ENCODE results near the gene EFCAB12. TPM values are rescaled to one million over a fixed set of nuclear protein-coding genes. Genes with fewer than 3 reads are reported as not detected.

Gene EFCAB12
- total and polyA plus RNA-seq, 2 of the 8 experiments (the other 6 are each of a cell fraction or from before 2014, with no cell fraction given), result 0.60 to 0.99 TPM

DNA sequence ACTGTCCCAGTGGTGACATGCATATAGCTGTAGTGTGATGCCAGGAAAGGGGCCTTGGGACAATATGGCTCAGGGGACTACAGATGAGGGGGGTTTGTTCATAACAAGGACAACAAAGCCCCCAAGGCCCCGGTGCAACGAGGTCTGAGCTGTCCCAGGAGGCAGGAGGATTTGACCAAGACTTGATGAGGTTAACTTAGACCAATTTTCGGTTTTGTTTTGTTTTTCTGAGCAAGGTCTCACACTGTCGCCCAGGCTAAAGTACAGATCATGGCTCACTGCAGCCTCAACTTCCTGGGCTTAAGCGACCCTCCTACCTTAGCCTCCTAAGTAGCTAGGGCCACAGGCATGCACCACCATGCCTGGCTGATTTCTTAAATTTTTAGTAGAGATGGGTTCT lies 23.8 kb downstream of the EFCAB12 start:
- Histone ChIP-seq H3K79me1 (ENCODE audit: low read depth, low read length) (no peaks in the 10 kb centered on the region), H3K23me2 (ENCODE audit: low read depth, low read length) (no peaks in the 10 kb centered on the region; the same call in 1 of the 2 replicates), H4K5ac (ENCODE audit: insufficient read length, low read depth, low read length) (no peak overlapping the region), H3K27me3 (replicated peaks in 1 of 4; ENCODE audit: control insufficient read depth in 3 of 4, extremely low read depth in 1 of 4, insufficient read depth in 3 of 4, low read length in 3 of 4) (no peaks in the 10 kb centered on the region; a peak in 1 of 7 replicates), H3K36me3 (ENCODE audit: control insufficient read depth in 2 of 4, insufficient read depth in 4 of 4, low read length in 3 of 4) (no peaks in the 10 kb centered on the region), H2BK5ac (ENCODE audit: low read depth, low read length) (no peak overlapping the region), H3K14ac (ENCODE audit: insufficient read length) (no peak overlapping the region), H2BK120ac (replicated peaks; ENCODE audit: low read depth, low read length) (no peak overlapping the region), H2AK5ac (ENCODE audit: low read depth, low read length) (no peak overlapping the region), H4K8ac (ENCODE audit: extremely low read depth, insufficient read depth, low read length) (no peak overlapping the region), H4K91ac (replicated peaks; ENCODE audit: insufficient read length, low read length) (no peak overlapping the region), H4K20me1 (replicated peaks in 1 of 2; ENCODE audit: control insufficient read depth in 1 of 2, insufficient read depth in 2 of 2, low read length in 2 of 2) (no peaks in the 10 kb centered on the region), H3K18ac (ENCODE audit: extremely low read depth, low read length) (no peak overlapping the region), H3K4me1 (replicated peaks in 1 of 4; ENCODE audit: control insufficient read depth in 3 of 4, insufficient read depth in 4 of 4, low read length in 3 of 4) (no peaks in the 10 kb centered on the region), H3K4me2 (ENCODE audit: insufficient read depth in 1 of 2, low read depth in 2 of 2, low read length in 2 of 2) (no peak overlapping the region), H2BK12ac (ENCODE audit: low read depth, low read length) (no peak overlapping the region), H3K27ac (ENCODE audit: low read depth, low read length) (no peak overlapping the region), H2BK20ac (ENCODE audit: low read length) (no peak overlapping the region), H3K79me2 (ENCODE audit: control insufficient read depth in 1 of 2, insufficient read depth in 2 of 2, low read length in 2 of 2) (no peaks in the 10 kb centered on the region), H2BK15ac (ENCODE audit: low read length) (no peak overlapping the region), H2AFZ (ENCODE audit: low read length) (no peak overlapping the region), H3K56ac (replicated peaks; ENCODE audit: insufficient read length, low read depth, low read length) (no peak overlapping the region), H3K4ac (replicated peaks; ENCODE audit: insufficient read length, low read depth, low read length) (no peak overlapping the region), H3K4me3 (ENCODE audit: extremely low read depth in 1 of 4, insufficient read depth in 2 of 4, low read depth in 3 of 4, low read length in 4 of 4) (no peak overlapping the region), H3K23ac (ENCODE audit: insufficient read length) (no peak overlapping the region), H3K9me3 (ENCODE audit: insufficient read depth in 2 of 2, low read depth in 1 of 2, low read length in 1 of 2) (no peaks in the 10 kb centered on the region), H3K9ac (replicated peaks in 1 of 4; ENCODE audit: extremely low read depth in 1 of 4, low read depth in 3 of 4, low read length in 3 of 4) (no peak overlapping the region)
- DNase-seq (ENCODE audit: low read depth in 1 of 2, low spot score in 2 of 2), result no peak
- CTCF ChIA-PET (ENCODE audit: partially characterized antibody), result interaction anchor here (0.7 to 9.2 kb wide), 3 partner anchors 20 to 82 kb away, joined by 3 to 58 read pairs (median 5); no protein-coding TSS in a partner anchor
- WGBS, 2 experiments (ENCODE audit: extremely low coverage in 1 of 2, insufficient coverage in 1 of 2, insufficient read length in 1 of 2, insufficient replicate concordance in 2 of 2, low coverage in 1 of 2, low lambda C conversion rate in 2 of 2, missing lambda C conversion rate in 1 of 2), result 89% methylated on average over 5 of the region's 5 CpGs; no CpG with 5 or more reads in 1 of the 2 experiments
- FAIRE-seq, result no peak
- TF ChIP-seq NANOG (IDR thresholded peaks at IDR 0.05; ENCODE audit: insufficient read depth, low read depth, low read length, poor library complexity, severe bottlenecking) (no peak), TCF12 (IDR thresholded peaks at IDR 0.05; ENCODE audit: low read depth, low read length) (no peak), RBBP5 (IDR thresholded peaks at IDR 0.05; ENCODE audit: borderline replicate concordance, low read depth, low read length) (no peak), BCL11A (IDR thresholded peaks at IDR 0.05; ENCODE audit: low read depth in 2 of 2, low read length in 2 of 2) (no peak), JUND (IDR thresholded peaks at IDR 0.05; ENCODE audit: low read length) (no peak), CREB1 (IDR thresholded peaks at IDR 0.05) (no peak), TAF7 (optimal IDR thresholded peaks at IDR 0.05; ENCODE audit: borderline replicate concordance, low read depth, low read length) (no peak), EGR1 (IDR thresholded peaks at IDR 0.05; ENCODE audit: borderline replicate concordance, low read depth, low read length) (no peak), EP300 (IDR thresholded peaks at IDR 0.05; ENCODE audit: borderline replicate concordance in 1 of 2, low read depth in 2 of 2, low read length in 2 of 2) (no peak), MAFK (IDR thresholded peaks at IDR 0.05; ENCODE audit: low read depth, low read length) (no peak), SAP30 (IDR thresholded peaks at IDR 0.05; ENCODE audit: insufficient read depth, insufficient replicate concordance, low read length) (no peak)
- POLR2A ChIA-PET (ENCODE audit: partially characterized antibody), result interaction anchor here (3.2 kb wide), 1 partner anchor 24 kb away, joined by 13 read pairs; the partner anchor contains the start of gene EFCAB12

Data from H1 (cell line).